OCI-LY7 (cell line): ENCODE data around the gene ZMIZ1. TPM values are rescaled to one million over a fixed set of nuclear protein-coding genes. Genes with fewer than 3 reads are reported as not detected.
A peak's percentile ranks its signal among the peaks of the same experiment; 100 is the strongest.

Experiments used
- BruUV-seq: library from RNA; stranded (reverse); fragments of 400-500 nt; replicated peaks from 2 replicates; lab custom pipeline; 2021; lab: Mats Ljungman, UMichigan
- CTCF ChIA-PET: fragments of 300-600 bp; sonication (Branson Sonifier 250); formaldehyde crosslinking; loops from one replicate; lab custom pipeline; 2022; ENCODE audit warnings: antibody characterized with exemption; ENCODE audit not compliant: unreplicated experiment; lab: Charles Lee
- POLR2A ChIA-PET: fragments of 300-600 bp; sonication (Branson Sonifier 250); formaldehyde crosslinking; loops from one replicate; lab custom pipeline; 2022; ENCODE audit warnings: antibody characterized with exemption; lab: Charles Lee
- DNase-seq: peaks from one replicate; pipeline ENCODE4 v3.0.0-alpha.2; 2015; ENCODE audit warnings: low spot score
- H2AFZ ChIP-seq: fragments of 200-600 bp; sonication (generic), shearing (Covaris generic); 2 replicates; pipeline ENCODE4 v1.6.1; 2014; ENCODE audit warnings: mild to moderate bottlenecking, antibody characterized with exemption, low read length, moderate library complexity
- H3K27ac ChIP-seq: fragments of 200-600 bp; sonication (generic); 2 replicates; pipeline ENCODE4 v1.5.1; 2014; ENCODE audit warnings: mixed run types, low read depth, mild to moderate bottlenecking, moderate library complexity, low read length, inconsistent platforms; ENCODE audit not compliant: poor library complexity, severe bottlenecking
- H3K36me3 ChIP-seq: fragments of 200-600 bp; sonication (generic); 2 replicates; pipeline ENCODE4 v1.6.1; 2014; ENCODE audit warnings: mild to moderate bottlenecking, antibody characterized with exemption, low read length, moderate library complexity, mixed read lengths; ENCODE audit not compliant: insufficient read depth
- H3K4me1 ChIP-seq: fragments of 200-600 bp; sonication (generic); 2 replicates; pipeline ENCODE4 v1.5.1; 2014; ENCODE audit warnings: mild to moderate bottlenecking, low read length; ENCODE audit not compliant: insufficient read depth, poor library complexity, severe bottlenecking
- H3K4me2 ChIP-seq: fragments of 200-600 bp; sonication (generic); 2 replicates; pipeline ENCODE4 v1.6.1; 2014; ENCODE audit warnings: mild to moderate bottlenecking, low read length
- H3K4me3 ChIP-seq: fragments of 200-600 bp; sonication (generic); 2 replicates; pipeline ENCODE4 v1.5.1; 2014; ENCODE audit warnings: mild to moderate bottlenecking, low read depth, low read length; ENCODE audit not compliant: poor library complexity, severe bottlenecking
- H3K79me2 ChIP-seq: fragments of 200-600 bp; sonication (generic); 2 replicates; pipeline ENCODE4 v1.6.1; 2016; ENCODE audit warnings: low read depth, mild to moderate bottlenecking, low read length, moderate library complexity, mixed read lengths; ENCODE audit not compliant: insufficient read depth
- H3K9me2 ChIP-seq: fragments of 200-600 bp; sonication (generic); 2 replicates; pipeline ENCODE4 v1.6.1; 2016; ENCODE audit warnings: mild to moderate bottlenecking, low read length, mixed read lengths; ENCODE audit not compliant: insufficient read depth
- H3K9me3 ChIP-seq: fragments of 200-600 bp; sonication (generic); 2 replicates; pipeline ENCODE4 v1.6.1; 2014; ENCODE audit warnings: mild to moderate bottlenecking, mixed run types, low read length, mixed read lengths
- H4K20me1 ChIP-seq: fragments of 200-600 bp; sonication (generic); 2 replicates; pipeline ENCODE4 v1.6.1; 2014; ENCODE audit warnings: mild to moderate bottlenecking, antibody characterized with exemption, low read length, moderate library complexity, mixed read lengths; ENCODE audit not compliant: insufficient read depth
- CTCF ChIP-seq: fragments of 200-600 bp; sonication (generic); conservative IDR thresholded peaks from 2 replicates; pipeline ENCODE4 v1.5.1; 2014; ENCODE audit warnings: mild to moderate bottlenecking, antibody characterized with exemption, low read length, moderate library complexity, mixed read lengths
- EZH2phosphoT487 ChIP-seq: fragments of 200-600 bp; sonication (generic); IDR thresholded peaks from 2 replicates; pipeline ENCODE4 v1.6.1; 2018; ENCODE audit warnings: low read depth, borderline replicate concordance, mild to moderate bottlenecking, mixed run types, antibody characterized with exemption, low read length, moderate library complexity, mixed read lengths
- intact Hi-C: fragments of 100-400 bp; cut with micrococcal nuclease; formaldehyde crosslinking; loops from one replicate; pipeline ENCODE4 v1.10.0; 2022; ENCODE audit not compliant: unreplicated experiment
- total RNA-seq, 2 experiments: library from RNA; depleted of rRNA in 1 of 2; stranded (reverse); fragments of >200 nt in 1 of 2; shearing (Covaris generic) in 1 of 2; gene quantifications; 2 replicates each; pipeline ENCODE4 v1.2.3, GENCODE V29; 2014 to 2022

Gene ZMIZ1
- total RNA-seq, 2 experiments from 2014 or later = 20.4 to 66.9 TPM

GRCh38 chr10:79203014-79203644 is 134.4 kb downstream of the ZMIZ1 start:
- intact Hi-C loops = no loop called here
- no TSS peak for BruUV-seq
- no peak overlapping the region for H3K27ac ChIP-seq
- H4K20me1 ChIP-seq = no peaks in the 10 kb centered on the region
- CTCF ChIA-PET = interaction anchor here (1.0 to 1.5 kb wide), 4 partner anchors 9 to 1156 kb away, joined by 3 read pairs; no protein-coding TSS in a partner anchor
- POLR2A ChIA-PET = interaction anchor here (0.7 kb wide), 1 partner anchor 285 kb away, joined by 3 read pairs; no protein-coding TSS in a partner anchor
- H2AFZ ChIP-seq = no peak overlapping the region
- no peaks in the 10 kb centered on the region for H3K79me2 ChIP-seq
- H3K9me2 ChIP-seq = no peaks in the 10 kb centered on the region
- H3K4me1 ChIP-seq = peaks cover 5% of the 10 kb centered on the region
- H3K36me3 ChIP-seq = no peaks in the 10 kb centered on the region
- H3K9me3 ChIP-seq = no peaks in the 10 kb centered on the region
- no peak overlapping the region for H3K4me2 ChIP-seq
- DNase-seq = no peak
- H3K4me3 ChIP-seq = no peak overlapping the region
- no peak for TF ChIP-seq CTCF
- no peak for TF ChIP-seq EZH2phosphoT487

DNA sequence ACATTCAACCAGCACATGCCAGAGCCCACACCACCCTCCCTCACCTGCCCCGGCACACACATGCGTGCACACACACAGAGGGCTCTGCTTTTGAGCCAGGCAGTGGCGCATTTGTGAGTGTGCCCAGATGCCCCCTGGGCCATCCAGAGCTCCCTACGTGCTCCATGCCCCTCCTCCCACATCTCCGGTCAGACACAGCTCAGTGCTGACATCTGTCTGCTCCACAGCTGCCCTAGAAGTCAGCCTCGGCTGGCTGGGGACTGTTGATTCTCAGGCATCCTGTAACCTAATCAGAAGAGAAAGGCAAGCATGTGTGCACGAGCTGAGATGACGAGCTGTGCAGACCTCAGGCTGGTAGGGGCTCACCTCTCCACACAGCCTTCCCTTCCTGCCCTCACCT is 135.1 kb downstream of the ZMIZ1 start:
- H3K9me3 ChIP-seq = no peaks in the 10 kb centered on the region
- H2AFZ ChIP-seq = no peak overlapping the region
- no peak overlapping the region for H3K4me3 ChIP-seq
- intact Hi-C loops = no loop called here
- no peak overlapping the region for H3K4me2 ChIP-seq
- TF ChIP-seq CTCF = no peak
- TF ChIP-seq EZH2phosphoT487 = no peak
- no peaks in the 10 kb centered on the region for H4K20me1 ChIP-seq
- H3K27ac ChIP-seq = no peak overlapping the region
- ChIA-PET CTCF (interaction anchor here (0.6 to 1.5 kb wide), 4 partner anchors 10 to 144 kb away, joined by 3 read pairs; no protein-coding TSS in a partner anchor), POLR2A (no interaction called here)
- no peaks in the 10 kb centered on the region; the same call in 1 of the 2 replicates for H3K36me3 ChIP-seq
- no peaks in the 10 kb centered on the region for H3K9me2 ChIP-seq
- BruUV-seq = no TSS peak
- peak; percentile 32 for DNase-seq
- H3K4me1 ChIP-seq = peaks cover 5% of the 10 kb centered on the region
- H3K79me2 ChIP-seq = no peaks in the 10 kb centered on the region
